HG03571 (cell line): ENCODE measurements around the gene BTBD16.

ENCODE experiments used
- ATAC-seq: cut with Tn5 transposase; IDR thresholded peaks from one replicate; pipeline ENCODE4 v1.9.1; 2021; ENCODE audit not compliant: unreplicated experiment

BTBD16 gene

GRCh38 chr10:122271076-122271475, at the start of gene BTBD16:
Gene BTBD16 (plus strand): TSS chr10:122271296. CDS start chr10:122275082, 3,786 bp downstream.
- no peak for ATAC-seq

GRCh38 chr10:122221958-122222357, 49.1 kb upstream of the BTBD16 start:
- no peak for ATAC-seq

DNA sequence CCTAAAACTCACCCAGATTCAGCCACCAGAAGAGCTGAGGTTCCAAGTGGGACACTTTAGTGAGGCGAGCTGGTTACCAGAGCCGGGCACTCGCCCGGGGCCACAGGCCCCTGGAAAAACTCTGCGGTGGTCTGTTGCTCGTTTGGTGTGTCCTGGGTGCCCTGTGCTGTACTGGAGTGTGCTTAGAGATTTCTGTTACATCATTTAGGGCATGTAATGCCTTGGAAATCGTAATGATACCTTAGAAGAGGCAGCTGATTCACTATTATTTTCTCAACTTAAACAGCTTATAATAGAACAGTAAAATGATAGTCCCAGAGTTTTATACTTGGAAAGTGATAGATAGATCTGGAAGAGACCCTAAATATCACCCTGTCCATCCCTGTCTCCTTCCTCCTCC, 48.5 kb upstream of the BTBD16 start:
- ATAC-seq: no peak

GRCh38 chr10:122224159-122224558, 46.9 kb upstream of the BTBD16 start:
- ATAC-seq: no peak

- ATAC-seq: no peak
Observed at GRCh38 chr10:122225330-122225729, 45.8 kb upstream of the BTBD16 start.

DNA sequence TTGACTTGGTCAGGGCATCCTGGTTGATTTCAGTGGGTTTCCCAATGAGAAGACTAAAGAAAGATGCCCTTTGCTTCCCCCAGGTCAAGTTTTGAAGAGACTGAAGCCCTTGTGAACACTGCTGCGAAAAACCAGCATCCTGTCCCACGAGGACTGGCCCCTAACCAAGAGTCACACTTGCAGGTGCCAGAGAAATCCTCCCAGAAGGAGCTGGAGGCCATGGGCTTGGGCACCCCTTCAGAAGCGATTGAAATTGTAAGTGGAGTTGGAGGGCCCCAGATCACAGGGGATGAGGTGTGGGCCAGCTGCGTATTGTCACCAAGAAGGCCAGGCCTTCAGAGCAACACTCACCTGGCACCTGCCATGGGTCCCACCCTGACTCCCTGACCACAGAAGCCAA, 43.3 kb upstream of the BTBD16 start:
- no peak for ATAC-seq

GRCh38 chr10:122229666-122230065, 41.4 kb upstream of the BTBD16 start:
- no peak for ATAC-seq

- ATAC-seq: no peak
Observed at GRCh38 chr10:122230222-122230621, 40.9 kb upstream of the BTBD16 start.

DNA sequence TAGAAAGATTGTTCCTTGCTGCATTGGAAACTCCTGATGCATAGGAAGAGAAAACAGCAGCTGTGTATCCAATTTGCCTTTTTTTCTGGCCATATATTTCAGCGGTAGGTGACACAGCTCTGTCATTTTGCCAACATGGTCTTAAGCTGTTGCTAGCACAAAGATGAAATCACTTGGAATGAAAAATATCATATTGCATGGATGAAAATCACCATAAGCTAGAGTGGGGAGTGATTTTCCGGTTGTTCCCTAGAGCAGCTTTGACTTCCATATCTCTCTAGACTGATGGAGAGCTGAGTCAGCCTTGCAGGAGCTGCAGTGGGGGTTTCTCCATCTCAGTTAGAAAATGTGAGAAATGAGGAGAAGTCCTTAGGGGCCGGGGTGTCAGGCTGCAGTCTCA, 38.3 kb upstream of the BTBD16 start:
- no peak for ATAC-seq

DNA sequence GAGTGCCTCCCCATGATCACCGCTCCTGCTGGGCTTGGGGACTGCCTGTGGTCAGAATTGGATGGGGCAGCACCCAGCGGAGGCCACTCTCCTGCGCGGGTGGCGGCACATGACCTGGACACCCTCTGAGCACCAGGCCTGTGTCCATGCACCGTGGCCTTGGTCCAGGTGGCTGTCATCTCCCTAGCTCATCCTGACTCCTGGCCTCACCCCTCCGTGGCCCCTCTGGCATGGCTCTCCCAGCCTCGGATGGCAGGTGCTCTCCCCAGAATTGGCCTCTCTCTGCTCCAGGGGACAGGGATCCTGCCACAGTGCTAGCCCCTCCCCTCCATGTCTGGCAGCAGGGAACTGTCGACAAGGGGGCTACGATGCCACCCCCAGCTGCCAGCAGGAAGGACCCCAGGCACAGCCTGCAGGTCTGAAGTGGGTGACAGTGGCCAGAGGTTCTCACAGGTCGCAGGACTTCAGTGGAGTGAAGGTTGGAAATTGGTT, 37.2 kb upstream of the BTBD16 start:
- ATAC-seq: no peak

- no peak for ATAC-seq
Observed at GRCh38 chr10:122234416-122234815, 36.7 kb upstream of the BTBD16 start.

- no peak for ATAC-seq
Observed at GRCh38 chr10:122236690-122237306, 34.3 kb upstream of the BTBD16 start.

DNA sequence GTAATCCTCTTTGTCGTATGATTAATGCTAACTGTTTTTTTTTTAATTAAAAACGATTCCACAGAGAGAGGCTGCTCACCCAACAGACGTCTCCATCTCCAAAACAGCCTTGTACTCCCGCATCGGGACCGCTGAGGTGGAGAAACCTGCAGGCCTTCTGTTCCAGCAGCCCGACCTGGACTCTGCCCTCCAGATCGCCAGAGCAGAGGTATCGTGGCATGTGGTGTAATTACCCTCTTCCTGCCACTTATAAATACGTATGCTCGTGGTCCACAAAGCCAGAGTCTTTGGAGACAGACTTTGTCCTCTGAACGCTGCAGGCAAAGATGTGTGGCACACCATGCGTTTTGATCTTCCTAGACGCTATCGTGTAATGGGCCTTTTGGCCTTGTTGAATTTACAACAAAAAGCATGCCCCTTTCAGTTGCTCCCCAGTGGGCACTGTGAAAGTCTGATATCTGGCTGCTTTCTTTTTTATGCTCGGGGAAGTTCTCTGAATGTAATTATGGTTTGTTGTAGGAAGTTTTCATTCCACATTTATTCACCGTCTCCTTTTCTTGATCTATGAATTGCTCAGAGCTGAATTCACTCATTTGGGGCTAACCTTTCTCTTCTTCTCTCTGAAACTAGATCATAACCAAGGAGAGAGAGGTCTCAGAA, 33.6 kb upstream of the BTBD16 start:
- ATAC-seq: no peak

DNA sequence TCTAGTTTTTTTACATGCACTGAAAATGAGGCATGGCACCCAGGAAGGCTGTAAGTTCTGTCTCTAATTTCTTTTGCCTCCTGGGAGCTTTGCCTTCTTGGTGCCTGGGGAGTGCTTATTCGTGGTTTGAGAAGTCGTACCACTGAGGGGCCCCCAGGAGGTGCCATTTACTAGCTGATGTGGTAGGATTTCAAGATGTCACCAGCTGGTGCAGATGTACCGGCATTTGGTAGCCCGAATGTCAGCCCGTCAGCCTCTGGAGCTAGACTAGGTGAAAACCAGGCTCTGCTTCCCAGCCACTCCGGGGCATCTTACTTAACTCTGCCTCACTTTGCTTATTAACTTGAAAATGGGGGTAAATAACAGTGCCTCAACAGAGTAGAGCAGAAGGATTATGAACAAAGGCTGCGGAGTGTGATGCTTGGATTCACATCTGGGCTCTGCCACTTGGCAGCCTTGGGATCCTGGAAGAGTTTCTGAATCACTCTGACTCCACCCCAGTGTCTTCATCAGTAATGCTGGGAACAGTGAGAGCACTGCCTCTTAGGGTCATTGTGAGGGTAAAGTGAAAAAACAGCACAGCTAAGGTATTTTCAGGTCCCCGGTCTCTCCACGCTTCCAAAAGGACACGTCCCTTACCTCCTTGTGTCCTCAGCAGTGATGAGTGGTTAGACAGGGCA, 31.4 kb upstream of the BTBD16 start:
- ATAC-seq: no peak

DNA sequence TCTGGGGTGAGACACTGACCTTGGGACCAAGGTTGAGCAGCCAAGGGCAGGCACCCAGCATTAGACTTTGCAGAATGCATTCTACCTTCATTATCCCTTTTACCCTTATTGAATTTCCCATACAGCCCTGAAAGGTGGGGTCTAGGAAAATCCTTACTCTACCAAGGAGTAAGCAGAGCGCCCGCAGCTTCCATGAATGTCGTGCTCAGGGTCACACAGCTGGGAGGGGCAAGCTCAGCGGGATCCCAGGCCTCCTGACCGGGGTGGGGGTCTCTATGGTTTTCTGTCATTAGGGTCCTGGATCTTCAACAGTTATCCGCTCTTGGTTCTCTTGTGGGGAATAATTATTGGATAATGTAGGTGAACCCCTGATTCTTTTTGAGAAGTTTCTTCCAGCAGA, 30.7 kb upstream of the BTBD16 start:
- no peak for ATAC-seq

DNA sequence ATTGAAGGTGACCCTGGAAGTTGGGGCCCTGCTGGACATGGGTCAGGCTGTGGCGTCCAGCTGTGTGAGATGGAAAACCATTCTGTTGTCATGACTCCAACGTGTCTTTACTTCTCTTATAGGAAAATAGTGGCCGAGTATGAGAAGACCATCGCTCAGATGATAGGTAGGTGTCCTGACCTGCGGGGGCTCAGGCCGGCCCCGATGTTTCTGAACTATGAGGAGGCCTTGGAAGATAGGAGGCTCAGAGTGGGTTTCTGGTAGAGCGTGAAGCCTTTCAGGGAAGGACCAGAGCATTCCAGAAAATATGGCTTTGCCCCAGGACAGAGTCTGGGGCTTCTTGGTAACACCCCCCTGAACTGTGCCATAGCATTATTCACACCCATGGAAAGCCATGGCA, 29.3 kb upstream of the BTBD16 start:
- ATAC-seq: no peak

- no peak for ATAC-seq
Observed at GRCh38 chr10:122243550-122243949, 27.5 kb upstream of the BTBD16 start.

DNA sequence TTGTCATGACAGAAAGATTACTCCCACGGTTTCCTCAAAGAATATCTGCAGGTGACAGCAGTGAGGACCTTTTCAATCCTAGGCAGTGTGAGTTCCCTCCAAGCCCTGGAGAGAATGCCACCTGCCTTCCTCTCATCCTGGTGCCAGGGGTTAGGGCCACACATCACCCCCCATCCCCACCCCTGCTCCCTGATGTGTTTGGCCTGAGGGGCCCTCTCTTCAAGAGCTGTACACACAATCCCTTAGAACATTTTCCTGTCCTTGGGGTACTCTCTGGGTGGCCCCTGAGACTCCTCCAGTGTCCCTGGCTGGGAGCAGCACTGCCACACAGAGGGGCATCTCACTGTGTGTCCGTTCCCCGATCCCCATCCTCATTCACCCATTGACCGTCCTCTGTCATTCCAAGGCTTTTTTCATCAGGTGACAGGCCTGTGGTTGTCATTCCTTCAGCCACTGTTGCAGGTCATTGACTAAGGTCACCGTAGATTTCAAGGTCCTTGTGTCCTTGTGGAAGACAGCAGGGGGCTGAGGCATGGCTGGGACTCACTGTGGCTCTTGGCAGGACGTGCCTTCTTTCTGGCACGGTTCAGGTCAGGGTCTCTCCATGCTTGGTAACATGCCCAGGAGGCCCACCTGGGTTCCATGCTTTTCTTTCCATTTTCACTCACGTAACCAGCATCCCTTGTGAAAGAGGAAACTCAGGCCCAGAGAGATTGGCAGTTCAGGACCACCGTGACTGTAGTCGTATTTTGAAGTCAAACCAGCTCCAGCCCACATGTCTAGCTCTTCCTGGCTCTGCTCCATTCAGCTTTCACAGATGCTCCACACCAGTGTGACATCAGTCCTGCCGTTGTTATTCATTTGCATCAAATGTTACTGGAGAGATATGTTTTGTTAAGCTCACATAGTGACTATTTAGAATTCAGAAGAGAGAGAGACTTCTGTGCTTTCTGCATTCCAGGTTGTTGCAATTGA, 26.8 kb upstream of the BTBD16 start:
- no peak for ATAC-seq

DNA sequence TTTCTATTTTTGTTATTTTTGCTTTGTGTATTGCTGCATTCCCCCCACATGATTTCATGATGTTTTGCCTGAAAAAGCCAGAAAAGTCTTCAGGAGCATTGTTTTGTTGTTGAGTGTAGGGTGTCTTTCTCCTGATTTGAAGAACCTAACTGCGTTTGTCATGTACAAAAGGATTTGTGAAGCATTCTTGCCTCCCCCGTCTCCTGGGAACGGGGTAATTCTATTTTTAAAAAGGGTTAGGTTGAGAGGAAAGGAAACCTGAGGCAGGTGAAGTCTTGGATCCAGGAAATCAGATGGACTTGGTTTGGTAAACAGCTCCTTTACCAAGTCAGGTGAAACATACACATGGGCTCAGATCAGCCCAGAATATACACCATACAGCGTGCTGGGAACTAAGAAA, 26.0 kb upstream of the BTBD16 start:
- no peak for ATAC-seq

- ATAC-seq: no peak
Observed at GRCh38 chr10:122245897-122246296, 25.2 kb upstream of the BTBD16 start.
